A549 (cell line): ENCODE data around the gene SPRYD3. TPM values are rescaled to one million over a fixed set of nuclear protein-coding genes. Genes with fewer than 3 reads are reported as not detected.
A peak's percentile ranks its signal among the peaks of the same experiment; 100 is the strongest.

Experiments used
- ATAC-seq, 2 experiments: fragments of 200-7000 bp in 1 of 2; fragments of >200 bp in 1 of 2; cut with Nextera tagmentation in 1 of 2; cut with Tn5 transposase in 1 of 2; 3 replicates each; pipeline versions ENCODE4 v1.8.0 to v1.9.1; 2018 to 2020; ENCODE audit warnings: mild to moderate bottlenecking in 1 of 2, moderate library complexity in 1 of 2
- CTCF ChIA-PET: fragments of 300-600 bp; sonication (Branson Sonifier 250); formaldehyde crosslinking; extraction: SDS; loops from one replicate; lab custom pipeline; 2021; ENCODE audit warnings: antibody characterized with exemption, inconsistent platforms; lab: Yijun Ruan, JAX
- POLR2A ChIA-PET: fragments of 350-600 bp; formaldehyde crosslinking; extraction: SDS; loops from one replicate; lab custom pipeline; 2021; ENCODE audit warnings: antibody characterized with exemption, inconsistent platforms; lab: Yijun Ruan, JAX
- DNase-seq, 2 experiments: peaks; one replicate each; pipeline versions ENCODE4 v3.0.0 to v3.0.0-alpha.2; 2011 to 2016; ENCODE audit warnings: low read depth in 1 of 2, low spot score in 1 of 2
- FAIRE-seq: peaks from 2 replicates; lab custom pipeline; 2011; peaks lifted over from hg19 to GRCh38; lab: Jason Lieb, UNC
- H3K27ac ChIP-seq, 2 experiments: fragments of >200 bp; sonication (Bioruptor Twin); formaldehyde crosslinking; 3 replicates each; pipeline ENCODE4 v1.5.1; 2016 to 2017
- H3K4me1 ChIP-seq: fragments of >200 bp; sonication (Bioruptor Twin); formaldehyde crosslinking; 3 replicates; pipeline ENCODE4 v1.6.1; 2016
- H3K4me2 ChIP-seq: fragments of >200 bp; sonication (Bioruptor Twin); formaldehyde crosslinking; 3 replicates; pipeline ENCODE4 v1.6.1; 2016
- H3K4me3 ChIP-seq: fragments of >200 bp; sonication (Bioruptor Twin); formaldehyde crosslinking; 3 replicates; pipeline ENCODE4 v1.5.1; 2016
- H3K9me3 ChIP-seq: fragments of >200 bp; sonication (Bioruptor Twin); formaldehyde crosslinking; 3 replicates; pipeline ENCODE4 v1.6.1; 2016
- BHLHE40 ChIP-seq: IDR thresholded peaks from 2 replicates; pipeline ENCODE4 v1.6.1; 2012; ENCODE audit warnings: low read depth, low read length, inconsistent platforms
- CBX2 ChIP-seq: fragments of 200-600 bp; sonication (generic); IDR thresholded peaks from 2 replicates; pipeline ENCODE4 v1.6.1; 2016; ENCODE audit warnings: low read depth, mild to moderate bottlenecking, borderline replicate concordance
- CEBPB ChIP-seq, 2 experiments: fragments of >200 bp in 1 of 2; sonication (Bioruptor Twin) in 1 of 2; formaldehyde crosslinking in 1 of 2; IDR thresholded peaks; 2 replicates each; pipeline ENCODE4 v1.6.1; 2012 to 2016
- EP300 ChIP-seq, 2 experiments: fragments of >200 bp; sonication (Bioruptor Twin); formaldehyde crosslinking; IDR thresholded peaks; 2 replicates in 1 of 2; 3 replicates in 1 of 2; pipeline ENCODE4 v1.6.1; 2016 to 2017
- ESRRA ChIP-seq: fragments of 150-350 bp; IDR thresholded peaks from 2 replicates; pipeline ENCODE4 v1.6.1; 2014; ENCODE audit warnings: mild to moderate bottlenecking, low read length, borderline replicate concordance
- FOSB ChIP-seq: fragments of 250-450 bp; sonication (Bioruptor Pico); IDR thresholded peaks from 2 replicates; pipeline ENCODE4 v1.5.0; 2020; ENCODE audit warnings: mild to moderate bottlenecking, moderate library complexity
- FOSL2 ChIP-seq, 2 experiments: fragments of 450-650 bp in 1 of 2; fragments of >200 bp in 1 of 2; sonication (Bioruptor Twin) in 1 of 2; formaldehyde crosslinking; IDR thresholded peaks; 2 replicates each; pipeline versions ENCODE4 v1.5.0 to v1.6.1; 2016 to 2020; ENCODE audit warnings: mild to moderate bottlenecking in 1 of 2, moderate library complexity in 1 of 2
- GATA3 ChIP-seq: IDR thresholded peaks from 2 replicates; pipeline ENCODE4 v1.6.1; 2012; ENCODE audit warnings: borderline replicate concordance
- HDAC2 ChIP-seq: fragments of 200-600 bp; sonication (generic); IDR thresholded peaks from 2 replicates; pipeline ENCODE4 v1.6.1; 2016
- HOXB13 ChIP-seq: fragments of 250-450 bp; sonication (Bioruptor Pico); IDR thresholded peaks from 2 replicates; pipeline ENCODE4 v1.5.0; 2020; ENCODE audit warnings: low read depth, mild to moderate bottlenecking, moderate library complexity
- POLR2AphosphoS2 ChIP-seq: conservative IDR thresholded peaks from 2 replicates; pipeline ENCODE4 v1.6.1; 2012; ENCODE audit warnings: low read length, improper control_type of control experiment, inconsistent platforms
- RAD21 ChIP-seq, 2 experiments: fragments of >200 bp in 1 of 2; sonication (Bioruptor Twin) in 1 of 2; formaldehyde crosslinking in 1 of 2; IDR thresholded peaks in 1 of 2; conservative IDR thresholded peaks in 1 of 2; 2 replicates in 1 of 2; 3 replicates in 1 of 2; pipeline ENCODE4 v1.6.1; 2012 to 2018; ENCODE audit warnings: inconsistent platforms in 1 of 2
- RFX5 ChIP-seq: fragments of 450-650 bp; IDR thresholded peaks from 2 replicates; pipeline ENCODE4 v1.7.1; 2014; ENCODE audit warnings: antibody characterized with exemption, mild to moderate bottlenecking, moderate library complexity
- SMC3 ChIP-seq: fragments of >200 bp; sonication (Bioruptor Twin); formaldehyde crosslinking; IDR thresholded peaks from 3 replicates; pipeline ENCODE4 v1.6.1; 2018; ENCODE audit warnings: inconsistent platforms
- TP53 ChIP-seq: fragments of 250-450 bp; sonication (Bioruptor Pico); IDR thresholded peaks from 2 replicates; pipeline ENCODE4 v1.5.0; 2021; ENCODE audit warnings: mild to moderate bottlenecking, moderate library complexity
- ZFP36 ChIP-seq: fragments of 450-650 bp; IDR thresholded peaks from 2 replicates; pipeline ENCODE4 v1.6.1; 2014; ENCODE audit warnings: borderline replicate concordance; ENCODE audit not compliant: partially characterized antibody
- ZNF302 ChIP-seq: fragments of 250-450 bp; sonication (Bioruptor Pico); IDR thresholded peaks from 2 replicates; pipeline ENCODE4 v1.9.0; 2021; ENCODE audit warnings: inconsistent platforms, mild to moderate bottlenecking, moderate library complexity
- WGBS: methylation state at CpG from one replicate; pipeline ENCODE4 v1.1.6; 2017; ENCODE audit errors: missing lambda C conversion rate; 5-methylcytosine and 5-hydroxymethylcytosine counted together
- polyA plus RNA-seq, 4 experiments: library from polyadenylated mRNA; depleted of rRNA in 3 of 4; stranded (reverse); fragments of >200 nt; fragmentation: RNase III in 1 of 4; extraction: RNeasy Plus Mini Kit Qiagen cat#74134 plus additional on column Dnase treatment in 1 of 4; gene quantifications; 2 replicates in 3 of 4; 3 replicates in 1 of 4; pipeline ENCODE4 v1.2.3, GENCODE V29; 2011 to 2017
- TF ChIP-seq, protein P1 (sequence below): fragments of >200 bp; sonication (Bioruptor Twin); formaldehyde crosslinking; IDR thresholded peaks from 3 replicates; pipeline ENCODE4 v1.5.1; 2016
- TF ChIP-seq, protein P2 (sequence below): IDR thresholded peaks from 2 replicates; pipeline ENCODE4 v1.6.1; 2012
- TF ChIP-seq, protein P3 (sequence below): fragments of 450-650 bp; IDR thresholded peaks from 2 replicates; pipeline ENCODE4 v1.6.1; 2014; ENCODE audit warnings: antibody characterized with exemption
- TF ChIP-seq, protein P4 (sequence below): fragments of 250-450 bp; sonication (Bioruptor Pico); IDR thresholded peaks from 2 replicates; pipeline ENCODE4 v1.5.0; 2020; ENCODE audit warnings: low read depth, mild to moderate bottlenecking, moderate library complexity
- TF ChIP-seq, protein P5 (sequence below): IDR thresholded peaks from 2 replicates; pipeline ENCODE4 v1.6.1; 2012; ENCODE audit warnings: low read depth, borderline replicate concordance
- TF ChIP-seq, protein P6 (sequence below): fragments of 200-600 bp; sonication (generic); IDR thresholded peaks from 2 replicates; pipeline ENCODE4 v1.6.1; 2016; ENCODE audit warnings: antibody characterized with exemption, mild to moderate bottlenecking, moderate library complexity

The SPRYD3 gene
- polyA plus RNA-seq, 2 of the 4 experiments (the other 2 are of a cell fraction) = 17.3 to 26.8 TPM

DNA sequence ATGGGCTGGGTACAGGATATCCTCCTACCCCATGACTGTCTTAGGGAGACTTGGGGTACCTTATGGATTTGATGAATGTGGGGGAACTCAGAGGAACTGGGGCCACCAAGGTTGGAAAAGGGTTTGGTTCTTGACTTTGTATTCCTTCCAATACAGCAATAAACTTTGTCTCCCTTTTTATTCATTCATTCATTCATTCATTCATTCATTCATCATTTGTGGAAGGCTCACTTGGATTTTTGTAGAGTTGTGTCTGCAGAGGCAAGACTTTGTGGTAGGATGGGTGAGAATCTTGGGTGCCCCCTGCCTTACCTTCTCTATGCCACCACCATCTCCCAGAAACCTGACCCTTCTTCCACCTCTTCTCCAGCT, 45.1 kb upstream of the SPRYD3 start:
- Histone ChIP-seq H3K27ac (no peak overlapping the region), H3K9me3 (no peaks in the 10 kb centered on the region), H3K4me2 (no peak overlapping the region), H3K4me3 (no peak overlapping the region), H3K4me1 (peaks cover 11% of the 10 kb centered on the region; the same call in 2 of the 3 replicates)
- FAIRE-seq (no peak), ATAC-seq (no peak), DNase-seq (no peak)
- no peak for TF ChIP-seq TP53 (CRISPR knock-in tag)
- TF ChIP-seq, protein P1, sequence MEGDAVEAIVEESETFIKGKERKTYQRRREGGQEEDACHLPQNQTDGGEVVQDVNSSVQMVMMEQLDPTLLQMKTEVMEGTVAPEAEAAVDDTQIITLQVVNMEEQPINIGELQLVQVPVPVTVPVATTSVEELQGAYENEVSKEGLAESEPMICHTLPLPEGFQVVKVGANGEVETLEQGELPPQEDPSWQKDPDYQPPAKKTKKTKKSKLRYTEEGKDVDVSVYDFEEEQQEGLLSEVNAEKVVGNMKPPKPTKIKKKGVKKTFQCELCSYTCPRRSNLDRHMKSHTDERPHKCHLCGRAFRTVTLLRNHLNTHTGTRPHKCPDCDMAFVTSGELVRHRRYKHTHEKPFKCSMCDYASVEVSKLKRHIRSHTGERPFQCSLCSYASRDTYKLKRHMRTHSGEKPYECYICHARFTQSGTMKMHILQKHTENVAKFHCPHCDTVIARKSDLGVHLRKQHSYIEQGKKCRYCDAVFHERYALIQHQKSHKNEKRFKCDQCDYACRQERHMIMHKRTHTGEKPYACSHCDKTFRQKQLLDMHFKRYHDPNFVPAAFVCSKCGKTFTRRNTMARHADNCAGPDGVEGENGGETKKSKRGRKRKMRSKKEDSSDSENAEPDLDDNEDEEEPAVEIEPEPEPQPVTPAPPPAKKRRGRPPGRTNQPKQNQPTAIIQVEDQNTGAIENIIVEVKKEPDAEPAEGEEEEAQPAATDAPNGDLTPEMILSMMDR = no peak
- no peak for TF ChIP-seq GATA3
- no peak for TF ChIP-seq HDAC2
- no peak for TF ChIP-seq ZFP36
- TF ChIP-seq, protein P2, sequence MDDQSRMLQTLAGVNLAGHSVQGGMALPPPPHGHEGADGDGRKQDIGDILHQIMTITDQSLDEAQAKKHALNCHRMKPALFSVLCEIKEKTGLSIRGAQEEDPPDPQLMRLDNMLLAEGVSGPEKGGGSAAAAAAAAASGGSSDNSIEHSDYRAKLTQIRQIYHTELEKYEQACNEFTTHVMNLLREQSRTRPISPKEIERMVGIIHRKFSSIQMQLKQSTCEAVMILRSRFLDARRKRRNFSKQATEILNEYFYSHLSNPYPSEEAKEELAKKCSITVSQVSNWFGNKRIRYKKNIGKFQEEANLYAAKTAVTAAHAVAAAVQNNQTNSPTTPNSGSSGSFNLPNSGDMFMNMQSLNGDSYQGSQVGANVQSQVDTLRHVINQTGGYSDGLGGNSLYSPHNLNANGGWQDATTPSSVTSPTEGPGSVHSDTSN = no peak
- no peak for TF ChIP-seq RFX5
- no peak for TF ChIP-seq HOXB13
- no peak for TF ChIP-seq BHLHE40
- no peak for TF ChIP-seq CEBPB (IDR thresholded peaks at IDR 0.05)
- TF ChIP-seq, protein P3, sequence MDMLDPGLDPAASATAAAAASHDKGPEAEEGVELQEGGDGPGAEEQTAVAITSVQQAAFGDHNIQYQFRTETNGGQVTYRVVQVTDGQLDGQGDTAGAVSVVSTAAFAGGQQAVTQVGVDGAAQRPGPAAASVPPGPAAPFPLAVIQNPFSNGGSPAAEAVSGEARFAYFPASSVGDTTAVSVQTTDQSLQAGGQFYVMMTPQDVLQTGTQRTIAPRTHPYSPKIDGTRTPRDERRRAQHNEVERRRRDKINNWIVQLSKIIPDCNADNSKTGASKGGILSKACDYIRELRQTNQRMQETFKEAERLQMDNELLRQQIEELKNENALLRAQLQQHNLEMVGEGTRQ = no peak
- ChIA-PET POLR2A (no interaction called here), CTCF (interaction anchor here (1.0 to 1.9 kb wide), 2 partner anchors 34 to 35 kb away, joined by 3 to 8 read pairs; no protein-coding TSS in a partner anchor)

DNA sequence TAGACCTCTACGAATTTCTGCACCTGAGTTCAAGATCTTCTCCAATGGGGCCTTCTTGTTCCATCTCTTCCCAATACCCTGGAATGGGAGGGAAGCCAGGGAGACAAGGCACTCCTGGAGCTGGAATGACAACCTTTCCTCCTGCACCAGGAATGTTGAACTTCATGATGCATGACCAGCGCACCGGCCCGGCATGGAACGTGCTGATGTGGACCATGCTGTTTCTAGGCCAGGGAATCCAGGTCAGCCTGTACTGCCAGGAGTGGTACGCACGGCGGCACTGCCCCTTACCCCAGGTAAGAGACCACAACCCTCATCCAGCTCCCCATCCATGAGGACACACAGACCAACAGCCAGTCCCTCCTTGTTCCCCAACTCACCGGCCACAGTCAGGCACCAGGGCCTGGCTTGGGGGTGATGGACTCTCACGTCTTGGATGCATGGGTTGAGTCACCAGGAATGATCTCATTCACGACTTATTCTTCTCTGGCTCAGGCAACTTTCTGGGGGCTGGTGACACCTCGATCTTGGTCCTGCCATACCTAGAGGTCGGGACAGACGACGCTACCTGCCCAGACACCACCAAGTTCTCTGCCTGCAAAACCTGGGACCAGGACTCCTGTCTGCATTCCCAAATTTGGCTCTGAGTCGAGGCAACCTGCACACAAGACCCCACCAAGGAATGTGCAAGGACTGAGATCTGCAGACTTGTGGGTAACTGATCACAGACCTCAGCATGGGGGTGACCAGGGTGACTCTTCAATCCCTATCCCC, 44.6 kb upstream of the SPRYD3 start:
- DNase-seq = peak in 1 of 2 experiments; percentile 45
- Histone ChIP-seq H3K9me3 (no peaks in the 10 kb centered on the region), H3K4me1 (peaks cover 11% of the 10 kb centered on the region; the same call in 2 of the 3 replicates), H3K4me2 (0 out of 3 replicates have a peak overlapping the region, but pooled peaks have one; percentile 14), H3K27ac (no peak overlapping the region), H3K4me3 (no peak overlapping the region)
- FAIRE-seq = no peak
- ChIA-PET CTCF (interaction anchor here (1.0 to 1.9 kb wide), 4 partner anchors 24 to 66 kb away, joined by 3 to 8 read pairs (median 6); no protein-coding TSS in a partner anchor), POLR2A (no interaction called here)
- WGBS = 77% methylated on average over 16 of the region's 16 CpGs
- peak; percentile 58 to 63; a peak in 5 of 6 replicates for ATAC-seq
- TF ChIP-seq EP300 (IDR thresholded peaks at IDR 0.05) (no peak), ZFP36 (no peak), FOSB (CRISPR knock-in tag) (no peak), POLR2AphosphoS2 (no peak), SMC3 (no peak), GATA3 (no peak), FOSL2 (IDR thresholded peaks at IDR 0.05) (no peak), FOSL2 (CRISPR knock-in tag; IDR thresholded peaks at IDR 0.05) (no peak), RAD21 (conservative IDR thresholded peaks at IDR 0.05 in 1 of 2, IDR thresholded peaks at IDR 0.05 in 1 of 2) (no peak), ESRRA (no peak), TP53 (CRISPR knock-in tag) (no peak), CBX2 (no peak), ZNF302 (CRISPR knock-in tag) (no peak)
- TF ChIP-seq, protein P2 = no peak
- TF ChIP-seq, protein P4, sequence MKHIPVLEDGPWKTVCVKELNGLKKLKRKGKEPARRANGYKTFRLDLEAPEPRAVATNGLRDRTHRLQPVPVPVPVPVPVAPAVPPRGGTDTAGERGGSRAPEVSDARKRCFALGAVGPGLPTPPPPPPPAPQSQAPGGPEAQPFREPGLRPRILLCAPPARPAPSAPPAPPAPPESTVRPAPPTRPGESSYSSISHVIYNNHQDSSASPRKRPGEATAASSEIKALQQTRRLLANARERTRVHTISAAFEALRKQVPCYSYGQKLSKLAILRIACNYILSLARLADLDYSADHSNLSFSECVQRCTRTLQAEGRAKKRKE (CRISPR knock-in tag) = no peak
- TF ChIP-seq, protein P3 = no peak
- TF ChIP-seq, protein P5, sequence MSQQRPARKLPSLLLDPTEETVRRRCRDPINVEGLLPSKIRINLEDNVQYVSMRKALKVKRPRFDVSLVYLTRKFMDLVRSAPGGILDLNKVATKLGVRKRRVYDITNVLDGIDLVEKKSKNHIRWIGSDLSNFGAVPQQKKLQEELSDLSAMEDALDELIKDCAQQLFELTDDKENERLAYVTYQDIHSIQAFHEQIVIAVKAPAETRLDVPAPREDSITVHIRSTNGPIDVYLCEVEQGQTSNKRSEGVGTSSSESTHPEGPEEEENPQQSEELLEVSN = no peak
- TF ChIP-seq, protein P6, sequence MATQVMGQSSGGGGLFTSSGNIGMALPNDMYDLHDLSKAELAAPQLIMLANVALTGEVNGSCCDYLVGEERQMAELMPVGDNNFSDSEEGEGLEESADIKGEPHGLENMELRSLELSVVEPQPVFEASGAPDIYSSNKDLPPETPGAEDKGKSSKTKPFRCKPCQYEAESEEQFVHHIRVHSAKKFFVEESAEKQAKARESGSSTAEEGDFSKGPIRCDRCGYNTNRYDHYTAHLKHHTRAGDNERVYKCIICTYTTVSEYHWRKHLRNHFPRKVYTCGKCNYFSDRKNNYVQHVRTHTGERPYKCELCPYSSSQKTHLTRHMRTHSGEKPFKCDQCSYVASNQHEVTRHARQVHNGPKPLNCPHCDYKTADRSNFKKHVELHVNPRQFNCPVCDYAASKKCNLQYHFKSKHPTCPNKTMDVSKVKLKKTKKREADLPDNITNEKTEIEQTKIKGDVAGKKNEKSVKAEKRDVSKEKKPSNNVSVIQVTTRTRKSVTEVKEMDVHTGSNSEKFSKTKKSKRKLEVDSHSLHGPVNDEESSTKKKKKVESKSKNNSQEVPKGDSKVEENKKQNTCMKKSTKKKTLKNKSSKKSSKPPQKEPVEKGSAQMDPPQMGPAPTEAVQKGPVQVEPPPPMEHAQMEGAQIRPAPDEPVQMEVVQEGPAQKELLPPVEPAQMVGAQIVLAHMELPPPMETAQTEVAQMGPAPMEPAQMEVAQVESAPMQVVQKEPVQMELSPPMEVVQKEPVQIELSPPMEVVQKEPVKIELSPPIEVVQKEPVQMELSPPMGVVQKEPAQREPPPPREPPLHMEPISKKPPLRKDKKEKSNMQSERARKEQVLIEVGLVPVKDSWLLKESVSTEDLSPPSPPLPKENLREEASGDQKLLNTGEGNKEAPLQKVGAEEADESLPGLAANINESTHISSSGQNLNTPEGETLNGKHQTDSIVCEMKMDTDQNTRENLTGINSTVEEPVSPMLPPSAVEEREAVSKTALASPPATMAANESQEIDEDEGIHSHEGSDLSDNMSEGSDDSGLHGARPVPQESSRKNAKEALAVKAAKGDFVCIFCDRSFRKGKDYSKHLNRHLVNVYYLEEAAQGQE = no peak
